Erythroblast (primary cell): ENCODE measurements around the gene JAG1.
A peak's percentile ranks its signal among the peaks of the same experiment; 100 is the strongest.

ENCODE experiments used
- DNase-seq, 2 experiments: peaks; one replicate each; lab custom pipeline; 2025; lab: John Stamatoyannopoulos, UW
- GATA1 ChIP-seq: IDR thresholded peaks from 2 replicates; pipeline ENCODE4 v1.6.1; 2011; ENCODE audit warnings: low read depth, mild to moderate bottlenecking, control low read depth, low read length, moderate library complexity
- POLR2A ChIP-seq: IDR thresholded peaks from 2 replicates; pipeline ENCODE4 v1.6.1; 2011; ENCODE audit warnings: mild to moderate bottlenecking, low read length

The JAG1 gene

GRCh38 chr20:10647909-10648308 lies 25.9 kb downstream of the JAG1 start:
- TF ChIP-seq POLR2A (no peak), GATA1 (no peak)
- no peak for DNase-seq

- peak; percentile 18 to 29 for DNase-seq
- TF ChIP-seq POLR2A (no peak), GATA1 (no peak)
Measured at GRCh38 chr20:10647471-10647870, 26.3 kb downstream of the JAG1 start.

- no peak for DNase-seq
- no peak for TF ChIP-seq POLR2A
- TF ChIP-seq GATA1 = no peak
Measured at GRCh38 chr20:10646886-10647420, 26.8 kb downstream of the JAG1 start.

- TF ChIP-seq POLR2A (no peak), GATA1 (no peak)
- DNase-seq = no peak
Measured at GRCh38 chr20:10646006-10646405, 27.8 kb downstream of the JAG1 start.

- no peak for DNase-seq
- TF ChIP-seq GATA1 (no peak), POLR2A (no peak)
Measured at GRCh38 chr20:10645205-10645570, 28.6 kb downstream of the JAG1 start.

- no peak for DNase-seq
- TF ChIP-seq GATA1 = no peak
- TF ChIP-seq POLR2A = no peak
Measured at GRCh38 chr20:10644458-10645204, 29.2 kb downstream of the JAG1 start.

GRCh38 chr20:10643560-10643873 lies 30.3 kb downstream of the JAG1 start:
- DNase-seq = no peak
- TF ChIP-seq POLR2A (no peak), GATA1 (no peak)

GRCh38 chr20:10642856-10643559 lies 30.8 kb downstream of the JAG1 start:
- TF ChIP-seq GATA1 = no peak
- TF ChIP-seq POLR2A = no peak
- DNase-seq = no peak

GRCh38 chr20:10641893-10642292 lies 31.9 kb downstream of the JAG1 start:
- no peak for DNase-seq
- TF ChIP-seq POLR2A (no peak), GATA1 (no peak)

GRCh38 chr20:10641467-10641866 lies 32.3 kb downstream of the JAG1 start:
- no peak for DNase-seq
- TF ChIP-seq POLR2A (no peak), GATA1 (no peak)

- TF ChIP-seq GATA1 (no peak), POLR2A (no peak)
- no peak for DNase-seq
Measured at GRCh38 chr20:10640897-10641296, 32.9 kb downstream of the JAG1 start.

GRCh38 chr20:10639737-10640556 lies 33.9 kb downstream of the JAG1 start:
- no peak for TF ChIP-seq GATA1
- TF ChIP-seq POLR2A = no peak

GRCh38 chr20:10639077-10639736 lies 34.6 kb downstream of the JAG1 start:
- DNase-seq = no peak

More at GRCh38 chr20:10639737-10640556, 33.9 kb downstream of the JAG1 start:
- DNase-seq = no peak

GRCh38 chr20:10637563-10637962 lies 36.2 kb downstream of the JAG1 start:
- no peak for DNase-seq

More at GRCh38 chr20:10639077-10639736, 34.6 kb downstream of the JAG1 start:
- TF ChIP-seq POLR2A = no peak
- TF ChIP-seq GATA1 = no peak

More at GRCh38 chr20:10637563-10637962, 36.2 kb downstream of the JAG1 start:
- no peak for TF ChIP-seq POLR2A
- TF ChIP-seq GATA1 = no peak
